Measurements from ENCODE around the gene APBA2.

APBA2 gene

GRCh38 chr15:28948036-28948435 is 62.3 kb downstream of the APBA2 start:
- in situ Hi-C loops (cut with MboI; ENCODE audit: low pct_unique_long_range_greater_than_20kb, low sequenced_read_pairs, unreplicated experiment) = no loop called here
- TF ChIP-seq, protein P1, sequence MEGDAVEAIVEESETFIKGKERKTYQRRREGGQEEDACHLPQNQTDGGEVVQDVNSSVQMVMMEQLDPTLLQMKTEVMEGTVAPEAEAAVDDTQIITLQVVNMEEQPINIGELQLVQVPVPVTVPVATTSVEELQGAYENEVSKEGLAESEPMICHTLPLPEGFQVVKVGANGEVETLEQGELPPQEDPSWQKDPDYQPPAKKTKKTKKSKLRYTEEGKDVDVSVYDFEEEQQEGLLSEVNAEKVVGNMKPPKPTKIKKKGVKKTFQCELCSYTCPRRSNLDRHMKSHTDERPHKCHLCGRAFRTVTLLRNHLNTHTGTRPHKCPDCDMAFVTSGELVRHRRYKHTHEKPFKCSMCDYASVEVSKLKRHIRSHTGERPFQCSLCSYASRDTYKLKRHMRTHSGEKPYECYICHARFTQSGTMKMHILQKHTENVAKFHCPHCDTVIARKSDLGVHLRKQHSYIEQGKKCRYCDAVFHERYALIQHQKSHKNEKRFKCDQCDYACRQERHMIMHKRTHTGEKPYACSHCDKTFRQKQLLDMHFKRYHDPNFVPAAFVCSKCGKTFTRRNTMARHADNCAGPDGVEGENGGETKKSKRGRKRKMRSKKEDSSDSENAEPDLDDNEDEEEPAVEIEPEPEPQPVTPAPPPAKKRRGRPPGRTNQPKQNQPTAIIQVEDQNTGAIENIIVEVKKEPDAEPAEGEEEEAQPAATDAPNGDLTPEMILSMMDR (IDR thresholded peaks at IDR 0.05; ENCODE audit: extremely low read depth, insufficient read depth, missing control alignments) = no peak
- no peak for DNase-seq (ENCODE audit: low spot score)

DNA sequence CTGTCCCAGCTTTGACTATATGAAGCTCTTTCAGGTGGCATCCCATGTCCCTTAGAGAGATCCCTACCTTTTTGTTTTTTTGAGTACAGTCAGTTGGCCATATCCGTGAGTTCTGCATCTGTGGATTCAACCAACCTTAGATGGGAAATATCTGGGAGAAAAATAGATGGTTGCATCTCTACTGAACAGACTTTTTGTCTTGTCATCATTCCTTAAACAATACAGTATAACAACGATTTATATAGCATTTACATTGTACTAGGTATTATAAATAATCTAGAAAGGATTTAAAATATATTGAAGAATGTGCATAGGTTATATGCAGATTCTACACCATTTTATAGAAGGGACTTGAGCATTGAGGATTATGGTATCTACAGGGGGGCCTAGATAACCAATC is 65.1 kb downstream of the APBA2 start:
- in situ Hi-C loops (cut with MboI; ENCODE audit: low pct_unique_long_range_greater_than_20kb, low sequenced_read_pairs, unreplicated experiment) = no loop called here

GRCh38 chr15:28952666-28953491 is 67.1 kb downstream of the APBA2 start:
- TF ChIP-seq, protein P1 (IDR thresholded peaks at IDR 0.05; ENCODE audit: extremely low read depth, insufficient read depth, missing control alignments) = no peak
- in situ Hi-C loops (cut with MboI; ENCODE audit: low pct_unique_long_range_greater_than_20kb, low sequenced_read_pairs, unreplicated experiment) = no loop called here
- no peak for DNase-seq (ENCODE audit: low spot score)

More for the DNA sequence above, 65.1 kb downstream of the APBA2 start:
- TF ChIP-seq, protein P1 (IDR thresholded peaks at IDR 0.05; ENCODE audit: extremely low read depth, insufficient read depth, missing control alignments) = no peak
- DNase-seq (ENCODE audit: low spot score) = no peak

- TF ChIP-seq, protein P1 (IDR thresholded peaks at IDR 0.05; ENCODE audit: extremely low read depth, insufficient read depth, missing control alignments) = no peak
- in situ Hi-C loops (cut with MboI; ENCODE audit: low pct_unique_long_range_greater_than_20kb, low sequenced_read_pairs, unreplicated experiment) = no loop called here
- DNase-seq (ENCODE audit: low spot score) = no peak
These were observed 67.9 kb downstream of the APBA2 start for GRCh38 chr15:28953573-28954195.

DNA sequence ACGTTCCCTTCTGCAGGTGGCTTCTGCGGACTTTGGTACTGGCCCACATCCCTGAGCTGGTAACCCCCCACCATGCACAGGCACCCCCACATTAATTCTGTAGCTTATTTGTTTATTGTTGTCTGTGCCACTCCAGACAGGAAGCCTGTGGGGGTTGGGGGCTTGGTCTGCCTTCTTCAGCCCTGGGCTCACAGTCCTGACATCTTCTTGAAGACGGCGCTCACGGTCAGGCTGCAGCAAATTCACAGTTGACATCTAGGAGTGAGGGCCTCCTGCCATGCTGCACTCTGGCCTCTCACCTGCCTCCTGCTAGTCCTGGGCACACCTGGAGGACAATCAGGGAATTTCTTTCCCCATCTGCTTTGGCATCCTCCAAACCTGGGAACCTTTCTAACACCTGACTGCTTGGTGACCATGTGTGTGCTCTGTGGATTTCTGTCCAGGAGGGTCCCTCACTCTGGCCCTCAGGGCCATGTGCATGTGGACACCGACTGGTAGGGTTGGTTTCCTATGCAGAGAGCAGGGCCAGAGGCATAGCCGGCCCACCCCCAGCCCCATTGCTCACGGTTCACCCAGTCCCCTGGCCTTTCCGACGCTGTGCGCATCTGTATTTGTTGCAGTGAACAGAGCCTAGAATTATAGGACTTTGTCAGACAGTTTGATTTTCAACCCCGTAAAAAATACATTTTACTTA is 68.8 kb downstream of the APBA2 start:
- TF ChIP-seq, protein P1 (IDR thresholded peaks at IDR 0.05; ENCODE audit: extremely low read depth, insufficient read depth, missing control alignments) = no peak
- DNase-seq (ENCODE audit: low spot score) = no peak
- in situ Hi-C loops (cut with MboI; ENCODE audit: low pct_unique_long_range_greater_than_20kb, low sequenced_read_pairs, unreplicated experiment) = no loop called here

DNA sequence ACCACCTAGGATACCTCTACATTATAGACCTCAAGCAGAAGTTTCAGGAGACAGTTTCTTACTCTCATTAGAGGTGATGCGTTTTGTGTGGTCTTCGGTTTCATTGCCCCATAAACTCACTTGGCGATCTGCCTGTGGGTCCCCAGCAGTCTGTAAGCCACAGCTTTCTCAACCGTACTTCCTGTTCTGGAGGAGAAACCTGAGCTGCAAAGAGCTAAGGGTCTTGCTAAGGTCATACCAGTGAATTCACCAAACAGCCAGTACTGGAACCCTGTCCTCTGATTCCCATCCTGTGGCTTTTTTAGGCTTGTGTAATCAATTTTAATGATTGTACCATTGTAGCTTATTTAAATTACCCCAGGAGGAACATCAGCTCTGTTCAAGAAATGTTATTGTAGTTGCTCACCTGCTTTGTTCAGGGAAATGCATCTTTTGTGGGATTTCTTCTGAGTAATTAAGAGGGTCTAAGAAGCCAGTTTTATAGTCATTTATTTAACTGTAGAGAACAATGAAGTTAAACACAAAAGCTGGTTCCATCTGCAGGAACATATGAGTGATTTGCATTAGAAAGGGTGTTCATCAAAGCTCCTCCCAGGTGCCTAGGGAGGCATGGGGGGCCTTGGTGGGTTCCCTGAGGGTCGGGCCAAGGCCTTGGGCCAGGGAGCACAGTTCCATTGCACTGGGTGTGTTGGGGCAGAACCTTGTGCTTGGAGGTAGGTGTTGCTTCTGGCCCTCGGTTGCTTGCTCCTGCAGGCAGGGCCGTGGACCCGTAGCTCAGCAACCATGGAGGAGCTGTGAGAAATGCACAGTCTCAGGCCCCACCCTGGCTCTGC is 69.6 kb downstream of the APBA2 start:
- TF ChIP-seq, protein P1 (IDR thresholded peaks at IDR 0.05; ENCODE audit: extremely low read depth, insufficient read depth, missing control alignments) = no peak
- in situ Hi-C loops (cut with MboI; ENCODE audit: low pct_unique_long_range_greater_than_20kb, low sequenced_read_pairs, unreplicated experiment) = no loop called here
- no peak for DNase-seq (ENCODE audit: low spot score)

All from GM13977 (cell line).